Keratinocyte (primary cell): ENCODE measurements around the gene OLFM2. TPM values are rescaled to one million over a fixed set of nuclear protein-coding genes. Genes with fewer than 3 reads are reported as not detected.

Experiments
- DNase-seq: peaks from one replicate; pipeline ENCODE4 v3.0.0-alpha.2; 2011; ENCODE audit warnings: low read depth, missing footprints, low spot score
- FAIRE-seq: peaks from 2 replicates; lab custom pipeline; 2011; peaks lifted over from hg19 to GRCh38; lab: Jason Lieb, UNC
- H2AFZ ChIP-seq: 2 replicates; pipeline ENCODE4 v1.6.0; 2012; ENCODE audit warnings: low read length, control low read depth, inconsistent platforms; ENCODE audit not compliant: control insufficient read depth
- H3K27ac ChIP-seq: 2 replicates; pipeline ENCODE4 v1.5.1; 2011; ENCODE audit warnings: low read length; ENCODE audit not compliant: control insufficient read depth, insufficient read depth
- H3K27me3 ChIP-seq: 3 replicates; pipeline ENCODE4 v1.6.0; 2011; ENCODE audit warnings: low read length; ENCODE audit not compliant: control insufficient read depth, insufficient read depth; ENCODE audit errors: extremely low read depth
- H3K36me3 ChIP-seq, 2 experiments: 2 replicates in 1 of 2; 3 replicates in 1 of 2; pipeline ENCODE4 v1.5.1; 2011; ENCODE audit warnings: low read length in 2 of 2, mild to moderate bottlenecking in 1 of 2; ENCODE audit not compliant: control insufficient read depth in 2 of 2, insufficient read depth in 2 of 2; ENCODE audit errors: extremely low read depth in 1 of 2
- H3K4me1 ChIP-seq: 3 replicates; pipeline ENCODE4 v1.5.1; 2011; ENCODE audit warnings: low read length; ENCODE audit not compliant: control insufficient read depth, insufficient read depth; ENCODE audit errors: extremely low read depth
- H3K4me2 ChIP-seq: 3 replicates; pipeline ENCODE4 v1.6.0; 2011; ENCODE audit warnings: low read depth, low read length; ENCODE audit not compliant: control insufficient read depth, insufficient read depth; ENCODE audit errors: extremely low read depth
- H3K4me3 ChIP-seq, 3 experiments: fragments of 200-600 bp in 1 of 3; sonication (generic) in 1 of 3; 2 replicates in 2 of 3; 3 replicates in 1 of 3; pipeline ENCODE4 v1.5.1; 2011 to 2016; ENCODE audit warnings: low read length in 3 of 3, mild to moderate bottlenecking in 3 of 3, control low read depth in 2 of 3, inconsistent platforms in 1 of 3, low read depth in 1 of 3, mixed read lengths in 1 of 3, mixed run types in 1 of 3, moderate library complexity in 1 of 3; ENCODE audit not compliant: control insufficient read depth in 2 of 3, insufficient read depth in 2 of 3; ENCODE audit errors: extremely low read depth in 1 of 3
- H3K79me2 ChIP-seq: 2 replicates; pipeline ENCODE4 v1.6.0; 2012; ENCODE audit warnings: low read length; ENCODE audit not compliant: control insufficient read depth, insufficient read depth
- H3K9ac ChIP-seq: 3 replicates; pipeline ENCODE4 v1.6.0; 2011; ENCODE audit warnings: low read length; ENCODE audit not compliant: control insufficient read depth, insufficient read depth; ENCODE audit errors: extremely low read depth
- H3K9me1 ChIP-seq: 3 replicates; pipeline ENCODE4 v1.6.0; 2011; ENCODE audit warnings: low read length; ENCODE audit not compliant: control insufficient read depth, insufficient read depth; ENCODE audit errors: extremely low read depth
- H3K9me3 ChIP-seq: 2 replicates; pipeline ENCODE4 v1.5.1; 2012; ENCODE audit warnings: low read depth, low read length; ENCODE audit not compliant: control insufficient read depth
- H4K20me1 ChIP-seq: 3 replicates; pipeline ENCODE4 v1.6.0; 2011; ENCODE audit warnings: low read length; ENCODE audit not compliant: control insufficient read depth, insufficient read depth; ENCODE audit errors: extremely low read depth
- CTCF ChIP-seq, 3 experiments: IDR thresholded peaks in 1 of 3; conservative IDR thresholded peaks in 1 of 3; optimal IDR thresholded peaks in 1 of 3; 2 replicates in 2 of 3; 3 replicates in 1 of 3; pipeline versions ENCODE3 to v1.5.1; 2011; ENCODE audit warnings: low read length in 3 of 3, mild to moderate bottlenecking in 3 of 3, moderate library complexity in 2 of 3, control low read depth in 1 of 3, inconsistent platforms in 1 of 3; ENCODE audit not compliant: insufficient read depth in 2 of 3; ENCODE audit errors: extremely low read depth in 1 of 3
- EZH2 ChIP-seq: IDR thresholded peaks from one replicate; pipeline ENCODE4 v1.6.1; 2012; ENCODE audit warnings: inconsistent platforms, mild to moderate bottlenecking, low read length, moderate library complexity
- dilution Hi-C: fragments of 300-500 bp; cut with MboI; formaldehyde crosslinking; loops from one replicate; pipeline ENCODE4 v1.7.0; 2020; ENCODE audit warnings: low sequenced_read_pairs; ENCODE audit not compliant: extremely low pct_ligation_motif_present
- polyA plus RNA-seq, 5 experiments: library from polyadenylated mRNA; depleted of rRNA in 3 of 5; stranded (reverse) in 3 of 5; stranded (forward) in 1 of 5; unstranded in 1 of 5; fragments of >200 nt; gene quantifications; 1 replicate in 1 of 5; 2 replicates in 3 of 5; 3 replicates in 1 of 5; pipeline versions ENCODE4 v1.2.1 to v1.2.3, GENCODE V29; 2011 to 2012; ENCODE audit warnings: missing spikeins in 2 of 5, low read depth in 1 of 5, low replicate concordance in 1 of 5

The OLFM2 gene
- polyA plus RNA-seq, 1 donor (not counting 4 experiments of a cell fraction or from before 2014, with no cell fraction given) = 5.3 TPM

- H3K36me3 ChIP-seq = no peaks in the 10 kb centered on the region
- dilution Hi-C loops = no loop called here
- H3K27me3 ChIP-seq = no peaks in the 10 kb centered on the region
- H3K9me1 ChIP-seq = no peaks in the 10 kb centered on the region
- TF ChIP-seq CTCF (optimal IDR thresholded peaks at IDR 0.05 in 1 of 3, IDR thresholded peaks at IDR 0.05 in 1 of 3, conservative IDR thresholded peaks at IDR 0.05 in 1 of 3; ENCODE audit: extremely low read depth in 1 of 3, insufficient read depth in 2 of 3, low read length in 3 of 3) (no peak), EZH2 (no peak)
- H3K9me3 ChIP-seq = no peaks in the 10 kb centered on the region
- no peak overlapping the region for H3K4me3 ChIP-seq
- H3K9ac ChIP-seq = no peak overlapping the region
- no peak overlapping the region for H2AFZ ChIP-seq
- no peak overlapping the region for H3K4me2 ChIP-seq
- H3K27ac ChIP-seq = no peak overlapping the region
- H3K79me2 ChIP-seq = no peaks in the 10 kb centered on the region
- no peaks in the 10 kb centered on the region for H3K4me1 ChIP-seq
- H4K20me1 ChIP-seq = no peaks in the 10 kb centered on the region
- no peak for FAIRE-seq
- DNase-seq = no peak
Observed at GRCh38 chr19:9953802-9954542, 17.7 kb upstream of the OLFM2 start.

- Histone ChIP-seq H3K4me2 (no peak overlapping the region), H2AFZ (no peak overlapping the region), H3K9ac (no peak overlapping the region), H3K4me1 (no peaks in the 10 kb centered on the region), H3K27me3 (no peaks in the 10 kb centered on the region), H3K9me3 (no peaks in the 10 kb centered on the region), H3K36me3 (no peaks in the 10 kb centered on the region), H3K4me3 (no peak overlapping the region), H3K27ac (no peak overlapping the region), H3K79me2 (no peaks in the 10 kb centered on the region), H4K20me1 (no peaks in the 10 kb centered on the region), H3K9me1 (no peaks in the 10 kb centered on the region)
- no peak for FAIRE-seq
- TF ChIP-seq CTCF (optimal IDR thresholded peaks at IDR 0.05 in 1 of 3, IDR thresholded peaks at IDR 0.05 in 1 of 3, conservative IDR thresholded peaks at IDR 0.05 in 1 of 3; ENCODE audit: extremely low read depth in 1 of 3, insufficient read depth in 2 of 3, low read length in 3 of 3) (no peak), EZH2 (no peak)
- dilution Hi-C loops = no loop called here
- DNase-seq = no peak
Observed at GRCh38 chr19:9952276-9952675, 16.0 kb upstream of the OLFM2 start.
